GM23338 (cell line): Measurements from ENCODE around the gene KRTAP2-4. TPM values are rescaled to one million over a fixed set of nuclear protein-coding genes. Genes with fewer than 3 reads are reported as not detected.
"Not testable (repeated sequence)": the region's sequence is repeated elsewhere in the genome, so short reads cannot be mapped to it uniquely, and the experiment has no call there.

Source experiments
- ATAC-seq: fragments of 200-7000 bp; cut with Tn5 transposase; 3 replicates; pipeline ENCODE4 v1.9.1; 2020
- DNase-seq: peaks from one replicate; pipeline ENCODE4 v3.0.0-alpha.2; 2015; ENCODE audit warnings: low spot score
- H2AFZ ChIP-seq: fragments of 200-600 bp; sonication (generic); 2 replicates; pipeline ENCODE4 v1.8.0; 2016; ENCODE audit warnings: antibody characterized with exemption, mild to moderate bottlenecking, moderate library complexity
- H3F3A ChIP-seq: fragments of 200-600 bp; sonication (generic); replicated peaks from 2 replicates; pipeline ENCODE4 v1.8.0; 2017; ENCODE audit warnings: antibody characterized with exemption, mixed run types, low read depth
- H3K27ac ChIP-seq: fragments of 200-600 bp; sonication (generic); 2 replicates; pipeline ENCODE4 v1.6.1; 2016; ENCODE audit warnings: low read depth
- H3K27me3 ChIP-seq: fragments of 200-600 bp; sonication (generic); 2 replicates; pipeline ENCODE4 v1.8.0; 2016; ENCODE audit warnings: mild to moderate bottlenecking, mixed run types, moderate library complexity; ENCODE audit not compliant: insufficient read depth
- H3K36me3 ChIP-seq: fragments of 200-600 bp; sonication (generic); 2 replicates; pipeline ENCODE4 v1.8.0; 2016; ENCODE audit warnings: mild to moderate bottlenecking; ENCODE audit not compliant: insufficient read depth
- H3K4me1 ChIP-seq: fragments of 200-600 bp; sonication (generic); 2 replicates; pipeline ENCODE4 v1.8.0; 2016; ENCODE audit warnings: mild to moderate bottlenecking, moderate library complexity; ENCODE audit not compliant: insufficient read depth
- H3K4me2 ChIP-seq: fragments of 200-600 bp; sonication (generic); 2 replicates; pipeline ENCODE4 v1.7.1; 2017; ENCODE audit warnings: mixed run types
- H3K4me3 ChIP-seq: fragments of 200-600 bp; sonication (generic); 2 replicates; pipeline ENCODE4 v1.6.1; 2016; ENCODE audit warnings: mixed run types
- H3K79me2 ChIP-seq: fragments of 200-600 bp; sonication (generic); replicated peaks from 2 replicates; pipeline ENCODE4 v1.8.0; 2017; ENCODE audit warnings: mild to moderate bottlenecking; ENCODE audit not compliant: insufficient read depth
- H3K9me2 ChIP-seq: fragments of 200-600 bp; sonication (generic); 2 replicates; pipeline ENCODE4 v1.8.0; 2017; ENCODE audit not compliant: insufficient read depth
- H4K20me1 ChIP-seq: fragments of 200-600 bp; sonication (generic); replicated peaks from 2 replicates; pipeline ENCODE4 v1.8.0; 2017; ENCODE audit warnings: mild to moderate bottlenecking; ENCODE audit not compliant: insufficient read depth
- H3K27ac Mint-ChIP-seq: 2 replicates; pipeline ENCODE4 v1.8.0; 2020; ENCODE audit warnings: inconsistent platforms, mild to moderate bottlenecking, moderate library complexity, mixed read lengths
- H3K27me3 Mint-ChIP-seq: 3 replicates; pipeline ENCODE4 v1.8.0; 2022; ENCODE audit warnings: low read depth, mild to moderate bottlenecking, moderate library complexity, mixed read lengths, inconsistent platforms; ENCODE audit not compliant: insufficient read depth, poor library complexity
- H3K36me3 Mint-ChIP-seq: 3 replicates; pipeline ENCODE4 v1.8.0; 2021; ENCODE audit warnings: low read depth, mild to moderate bottlenecking, inconsistent platforms, moderate library complexity, mixed read lengths
- H3K4me1 Mint-ChIP-seq: 3 replicates; pipeline ENCODE4 v1.8.0; 2020; ENCODE audit warnings: mild to moderate bottlenecking, inconsistent platforms, mixed read lengths
- H3K4me3 Mint-ChIP-seq: 3 replicates; pipeline ENCODE4 v1.8.0; 2021; ENCODE audit warnings: moderate library complexity, mild to moderate bottlenecking, inconsistent platforms, mixed read lengths
- H3K9me3 Mint-ChIP-seq: 3 replicates; pipeline ENCODE4 v1.8.0; 2020; ENCODE audit warnings: moderate library complexity, mild to moderate bottlenecking, inconsistent platforms, mixed read lengths
- CTCF ChIP-seq, 2 experiments: fragments of 200-600 bp in 1 of 2; sonication (generic) in 1 of 2; conservative IDR thresholded peaks; 2 replicates each; pipeline versions ENCODE4 v1.5.1 to v1.6.1; 2016 to 2017; ENCODE audit warnings: antibody characterized with exemption in 2 of 2, low read depth in 2 of 2, mild to moderate bottlenecking in 2 of 2, moderate library complexity in 1 of 2
- NANOG ChIP-seq: IDR thresholded peaks from 2 replicates; pipeline ENCODE4 v1.6.1; 2016; ENCODE audit warnings: antibody characterized with exemption, borderline replicate concordance
- STAT1 ChIP-seq: IDR thresholded peaks from one replicate; pipeline ENCODE4 v1.6.1; 2016; ENCODE audit warnings: antibody characterized with exemption; ENCODE audit not compliant: unreplicated experiment
- polyA plus RNA-seq: library from polyadenylated mRNA; unstranded; fragments of >200 nt; fragmentation: Nextera tagmentation; extraction: Ambion mirVana; gene quantifications from 2 replicates; pipeline ENCODE4 v1.2.1, GENCODE V29; 2016
- total RNA-seq: library from RNA; depleted of rRNA; stranded (reverse); fragments of >200 nt; shearing (Covaris generic); gene quantifications from 2 replicates; pipeline ENCODE4 v1.2.3, GENCODE V29; 2014
- TF ChIP-seq, protein P1 (sequence below): fragments of 250-450 bp; sonication (Bioruptor Pico); IDR thresholded peaks from 2 replicates; pipeline ENCODE4 v1.5.0; 2020; ENCODE audit warnings: mild to moderate bottlenecking, moderate library complexity
- TF ChIP-seq, protein P2 (sequence below): IDR thresholded peaks from 2 replicates; pipeline ENCODE4 v1.6.1; 2016; ENCODE audit warnings: antibody characterized with exemption

KRTAP2-4 gene
- total and polyA plus RNA-seq, 2 experiments from 2014 or later, result not detected

DNA sequence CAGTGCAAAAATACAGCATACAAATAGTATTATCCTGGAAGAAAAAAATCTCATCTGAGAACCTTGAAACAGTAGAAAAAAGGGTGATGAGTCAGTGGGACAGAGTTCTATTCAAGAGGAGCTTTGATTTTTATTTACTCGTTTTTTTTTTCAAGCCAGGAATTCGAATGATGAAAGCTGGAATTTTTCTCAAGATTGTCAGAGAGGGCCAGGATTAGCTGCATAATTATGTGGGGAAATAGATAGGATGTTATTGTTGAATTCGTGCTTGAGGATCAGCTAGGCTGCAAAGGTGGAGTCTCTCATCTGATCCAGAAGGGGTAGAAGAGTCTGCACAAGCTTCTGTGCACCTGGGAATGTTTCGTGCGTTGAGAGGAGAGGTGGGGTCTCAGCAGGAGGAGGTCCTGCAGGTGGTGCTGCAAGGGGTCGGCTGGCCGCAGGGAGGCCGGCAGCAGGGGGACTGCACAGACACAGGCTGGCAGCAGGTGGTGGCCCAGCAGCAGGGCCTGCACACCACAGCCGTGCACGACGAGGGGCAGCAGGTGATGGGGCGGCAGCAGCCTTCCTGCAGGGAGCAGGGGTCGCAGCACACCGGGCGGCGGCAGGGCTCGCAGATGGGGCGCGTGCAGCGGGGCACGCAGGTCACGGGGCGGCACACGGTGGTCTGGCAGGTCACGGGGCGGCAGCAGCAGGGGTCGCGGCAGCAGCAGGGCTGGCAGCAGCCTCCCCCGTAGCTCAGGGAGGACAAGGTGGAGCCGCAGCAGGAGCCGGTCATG lies 6.2 kb downstream of the KRTAP2-4 start:
- H3K9me3 Mint-ChIP-seq, H3K36me3 ChIP-seq, H3K27ac ChIP-seq, H3K27ac Mint-ChIP-seq, H3F3A ChIP-seq, H3K27me3 Mint-ChIP-seq, H3K4me1 Mint-ChIP-seq, H3K4me3 ChIP-seq, H4K20me1 ChIP-seq, H3K4me3 Mint-ChIP-seq, H3K36me3 Mint-ChIP-seq, H3K4me1 ChIP-seq, H3K9me2 ChIP-seq, H3K79me2 ChIP-seq, H3K27me3 ChIP-seq, H3K4me2 ChIP-seq: not testable (repeated sequence)
- 0 out of 4 replicates have a peak, but pooled peaks of 1 of the 2 experiments have one; percentile 4 for TF ChIP-seq CTCF (conservative IDR thresholded peaks at IDR 0.05; ENCODE audit: low read depth in 2 of 2)
- ATAC-seq (peak; percentile 69), DNase-seq (peak; percentile 12)
- 0 out of 2 replicates have a peak overlapping the region, but pooled peaks have one; percentile 69 for H2AFZ ChIP-seq

DNA sequence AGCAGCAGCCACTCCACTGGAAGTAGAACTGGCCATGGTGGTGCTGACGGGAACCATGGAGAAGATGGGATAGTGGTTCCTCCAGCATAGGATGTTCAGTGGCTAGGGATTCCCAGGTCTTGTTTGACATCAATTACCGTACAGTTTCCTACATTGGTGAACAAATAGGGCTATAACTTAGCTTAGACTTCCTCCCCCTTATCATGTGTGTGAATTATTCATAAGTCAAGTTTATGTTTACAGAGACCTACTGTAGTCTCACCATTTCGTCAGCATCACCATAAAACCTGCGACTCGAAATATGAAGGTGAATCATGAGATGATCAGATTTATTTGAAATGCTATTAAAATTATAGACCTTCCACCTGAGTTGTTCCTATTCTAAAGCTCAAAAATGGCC lies 6.9 kb downstream of the KRTAP2-4 start:
- Histone ChIP-seq H2AFZ (no peak overlapping the region), H3K4me3 (no peak overlapping the region), H3K36me3 (no peaks in the 10 kb centered on the region), H3K27me3 (no peaks in the 10 kb centered on the region), H3F3A (no peaks in the 10 kb centered on the region), H3K79me2 (no peaks in the 10 kb centered on the region), H3K4me2 (no peak overlapping the region), H4K20me1 (no peaks in the 10 kb centered on the region), H3K27ac (no peak overlapping the region), H3K9me2 (no peaks in the 10 kb centered on the region), H3K4me1 (0 out of 2 replicates have a peak, but pooled peaks cover 6% of the 10 kb centered on the region)
- H3K27me3 Mint-ChIP-seq, result no peaks in the 10 kb centered on the region
- no peak for DNase-seq
- no peak overlapping the region for H3K27ac Mint-ChIP-seq
- no peak overlapping the region for H3K4me3 Mint-ChIP-seq
- H3K9me3 Mint-ChIP-seq, result peaks cover 3% of the 10 kb centered on the region; the same call in 1 of the 3 replicates
- no peak for ATAC-seq
- TF ChIP-seq, protein P1, sequence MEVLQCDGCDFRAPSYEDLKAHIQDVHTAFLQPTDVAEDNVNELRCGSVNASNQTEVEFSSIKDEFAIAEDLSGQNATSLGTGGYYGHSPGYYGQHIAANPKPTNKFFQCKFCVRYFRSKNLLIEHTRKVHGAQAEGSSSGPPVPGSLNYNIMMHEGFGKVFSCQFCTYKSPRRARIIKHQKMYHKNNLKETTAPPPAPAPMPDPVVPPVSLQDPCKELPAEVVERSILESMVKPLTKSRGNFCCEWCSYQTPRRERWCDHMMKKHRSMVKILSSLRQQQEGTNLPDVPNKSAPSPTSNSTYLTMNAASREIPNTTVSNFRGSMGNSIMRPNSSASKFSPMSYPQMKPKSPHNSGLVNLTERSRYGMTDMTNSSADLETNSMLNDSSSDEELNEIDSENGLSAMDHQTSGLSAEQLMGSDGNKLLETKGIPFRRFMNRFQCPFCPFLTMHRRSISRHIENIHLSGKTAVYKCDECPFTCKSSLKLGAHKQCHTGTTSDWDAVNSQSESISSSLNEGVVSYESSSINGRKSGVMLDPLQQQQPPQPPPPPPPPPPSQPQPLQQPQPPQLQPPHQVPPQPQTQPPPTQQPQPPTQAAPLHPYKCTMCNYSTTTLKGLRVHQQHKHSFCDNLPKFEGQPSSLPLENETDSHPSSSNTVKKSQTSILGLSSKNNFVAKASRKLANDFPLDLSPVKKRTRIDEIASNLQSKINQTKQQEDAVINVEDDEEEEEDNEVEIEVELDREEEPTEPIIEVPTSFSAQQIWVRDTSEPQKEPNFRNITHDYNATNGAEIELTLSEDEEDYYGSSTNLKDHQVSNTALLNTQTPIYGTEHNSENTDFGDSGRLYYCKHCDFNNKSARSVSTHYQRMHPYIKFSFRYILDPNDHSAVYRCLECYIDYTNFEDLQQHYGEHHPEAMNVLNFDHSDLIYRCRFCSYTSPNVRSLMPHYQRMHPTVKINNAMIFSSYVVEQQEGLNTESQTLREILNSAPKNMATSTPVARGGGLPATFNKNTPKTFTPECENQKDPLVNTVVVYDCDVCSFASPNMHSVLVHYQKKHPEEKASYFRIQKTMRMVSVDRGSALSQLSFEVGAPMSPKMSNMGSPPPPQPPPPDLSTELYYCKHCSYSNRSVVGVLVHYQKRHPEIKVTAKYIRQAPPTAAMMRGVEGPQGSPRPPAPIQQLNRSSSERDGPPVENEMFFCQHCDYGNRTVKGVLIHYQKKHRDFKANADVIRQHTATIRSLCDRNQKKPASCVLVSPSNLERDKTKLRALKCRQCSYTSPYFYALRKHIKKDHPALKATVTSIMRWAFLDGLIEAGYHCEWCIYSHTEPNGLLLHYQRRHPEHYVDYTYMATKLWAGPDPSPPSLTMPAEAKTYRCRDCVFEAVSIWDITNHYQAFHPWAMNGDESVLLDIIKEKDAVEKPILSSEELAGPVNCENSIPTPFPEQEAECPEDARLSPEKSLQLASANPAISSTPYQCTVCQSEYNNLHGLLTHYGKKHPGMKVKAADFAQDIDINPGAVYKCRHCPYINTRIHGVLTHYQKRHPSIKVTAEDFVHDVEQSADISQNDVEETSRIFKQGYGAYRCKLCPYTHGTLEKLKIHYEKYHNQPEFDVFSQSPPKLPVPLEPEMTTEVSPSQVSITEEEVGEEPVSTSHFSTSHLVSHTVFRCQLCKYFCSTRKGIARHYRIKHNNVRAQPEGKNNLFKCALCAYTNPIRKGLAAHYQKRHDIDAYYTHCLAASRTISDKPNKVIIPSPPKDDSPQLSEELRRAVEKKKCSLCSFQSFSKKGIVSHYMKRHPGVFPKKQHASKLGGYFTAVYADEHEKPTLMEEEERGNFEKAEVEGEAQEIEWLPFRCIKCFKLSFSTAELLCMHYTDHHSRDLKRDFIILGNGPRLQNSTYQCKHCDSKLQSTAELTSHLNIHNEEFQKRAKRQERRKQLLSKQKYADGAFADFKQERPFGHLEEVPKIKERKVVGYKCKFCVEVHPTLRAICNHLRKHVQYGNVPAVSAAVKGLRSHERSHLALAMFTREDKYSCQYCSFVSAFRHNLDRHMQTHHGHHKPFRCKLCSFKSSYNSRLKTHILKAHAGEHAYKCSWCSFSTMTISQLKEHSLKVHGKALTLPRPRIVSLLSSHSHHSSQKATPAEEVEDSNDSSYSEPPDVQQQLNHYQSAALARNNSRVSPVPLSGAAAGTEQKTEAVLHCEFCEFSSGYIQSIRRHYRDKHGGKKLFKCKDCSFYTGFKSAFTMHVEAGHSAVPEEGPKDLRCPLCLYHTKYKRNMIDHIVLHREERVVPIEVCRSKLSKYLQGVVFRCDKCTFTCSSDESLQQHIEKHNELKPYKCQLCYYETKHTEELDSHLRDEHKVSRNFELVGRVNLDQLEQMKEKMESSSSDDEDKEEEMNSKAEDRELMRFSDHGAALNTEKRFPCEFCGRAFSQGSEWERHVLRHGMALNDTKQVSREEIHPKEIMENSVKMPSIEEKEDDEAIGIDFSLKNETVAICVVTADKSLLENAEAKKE (CRISPR knock-in tag), result no peak
- TF ChIP-seq, protein P2, sequence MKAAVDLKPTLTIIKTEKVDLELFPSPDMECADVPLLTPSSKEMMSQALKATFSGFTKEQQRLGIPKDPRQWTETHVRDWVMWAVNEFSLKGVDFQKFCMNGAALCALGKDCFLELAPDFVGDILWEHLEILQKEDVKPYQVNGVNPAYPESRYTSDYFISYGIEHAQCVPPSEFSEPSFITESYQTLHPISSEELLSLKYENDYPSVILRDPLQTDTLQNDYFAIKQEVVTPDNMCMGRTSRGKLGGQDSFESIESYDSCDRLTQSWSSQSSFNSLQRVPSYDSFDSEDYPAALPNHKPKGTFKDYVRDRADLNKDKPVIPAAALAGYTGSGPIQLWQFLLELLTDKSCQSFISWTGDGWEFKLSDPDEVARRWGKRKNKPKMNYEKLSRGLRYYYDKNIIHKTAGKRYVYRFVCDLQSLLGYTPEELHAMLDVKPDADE, result no peak
- TF ChIP-seq STAT1, result no peak
- no peak for TF ChIP-seq NANOG
- H3K4me1 Mint-ChIP-seq, result peaks cover 6% of the 10 kb centered on the region
- 0 out of 3 replicates have a peak, but pooled peaks cover under 1% of the 10 kb centered on the region for H3K36me3 Mint-ChIP-seq
